G401 (cell line): ENCODE results near the gene TBL1XR1. TPM values are rescaled to one million over a fixed set of nuclear protein-coding genes. Genes with fewer than 3 reads are reported as not detected.
A peak's percentile ranks its signal among the peaks of the same experiment; 100 is the strongest.

Experiments used
- DNase-seq: peaks from one replicate; pipeline ENCODE4 v3.0.0-alpha.2; 2015; ENCODE audit warnings: low spot score
- in situ Hi-C: cut with HindIII; loops from 2 replicates; pipeline ENCODE4 v1.10.0; 2016; ENCODE audit warnings: low sequenced_read_pairs, mixed read lengths
- total RNA-seq: library from RNA; depleted of rRNA; stranded (reverse); fragments of >200 nt; shearing (Covaris generic); gene quantifications from 2 replicates; pipeline ENCODE4 v1.2.3, GENCODE V29; 2014; rRNA removed

The TBL1XR1 gene
- 49.7 and 68.1 TPM in 2 replicates for total RNA-seq

DNA sequence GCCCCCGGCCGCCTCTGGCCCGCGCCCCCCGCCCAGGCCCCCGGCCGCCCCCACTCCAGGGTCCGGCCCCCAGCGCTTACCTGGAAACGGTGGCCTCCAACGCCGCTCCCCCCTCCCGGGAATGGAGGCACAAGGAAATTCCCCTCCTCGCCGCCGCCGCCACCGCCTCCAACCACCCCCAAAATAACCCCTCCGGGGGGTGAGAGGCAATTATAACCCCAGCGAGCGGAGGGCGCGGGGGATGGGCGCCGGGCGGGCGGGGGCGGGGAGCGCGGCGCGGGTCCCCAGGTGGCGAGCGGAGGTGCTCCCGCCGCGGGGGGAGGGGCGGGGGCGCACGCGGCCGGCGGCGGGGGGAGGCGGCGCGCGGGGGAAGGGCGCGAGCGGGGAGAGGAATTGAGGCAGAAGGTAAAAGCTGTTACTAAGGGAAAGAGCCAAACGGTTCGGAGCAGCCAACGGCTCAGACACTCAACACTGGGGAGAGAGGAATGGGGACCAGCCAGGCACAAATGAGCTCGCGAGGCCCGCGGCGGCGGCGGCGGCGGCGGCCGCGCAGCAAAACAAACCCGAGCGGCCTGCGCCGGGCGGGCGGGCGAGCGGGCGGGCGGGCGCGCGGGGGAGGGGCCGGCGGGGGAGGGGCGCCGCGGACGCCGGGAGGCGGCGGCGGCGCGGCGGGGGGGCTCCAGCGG is at the start of gene TBL1XR1:
TBL1XR1 (minus strand) TSS at position 442 of the 686 bp plus-strand sequence. CDS start 132,505 bp downstream, outside the sequence.
- in situ Hi-C loops: no loop called here
- DNase-seq: peak; percentile 95

DNA sequence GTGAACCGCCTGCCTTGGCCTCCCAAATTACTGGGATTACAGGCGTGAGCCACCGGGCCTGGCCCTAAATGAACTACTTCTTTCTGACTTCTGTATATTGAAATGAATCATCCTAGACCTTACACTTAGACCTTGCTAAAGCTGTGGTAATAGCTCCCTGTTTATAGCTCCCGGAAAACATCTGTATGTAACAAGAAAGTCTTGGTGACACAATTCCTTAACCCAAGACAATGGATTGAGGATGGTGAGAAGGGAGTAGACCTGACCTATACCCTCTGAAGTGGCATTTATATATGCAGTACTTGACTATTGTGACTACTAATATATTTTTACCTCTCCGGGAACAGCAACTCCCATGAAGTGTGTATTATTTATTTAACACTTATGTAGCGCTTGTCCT is 48.0 kb upstream of the TBL1XR1 start:
- DNase-seq: no peak
- in situ Hi-C loops: no loop called here

DNA sequence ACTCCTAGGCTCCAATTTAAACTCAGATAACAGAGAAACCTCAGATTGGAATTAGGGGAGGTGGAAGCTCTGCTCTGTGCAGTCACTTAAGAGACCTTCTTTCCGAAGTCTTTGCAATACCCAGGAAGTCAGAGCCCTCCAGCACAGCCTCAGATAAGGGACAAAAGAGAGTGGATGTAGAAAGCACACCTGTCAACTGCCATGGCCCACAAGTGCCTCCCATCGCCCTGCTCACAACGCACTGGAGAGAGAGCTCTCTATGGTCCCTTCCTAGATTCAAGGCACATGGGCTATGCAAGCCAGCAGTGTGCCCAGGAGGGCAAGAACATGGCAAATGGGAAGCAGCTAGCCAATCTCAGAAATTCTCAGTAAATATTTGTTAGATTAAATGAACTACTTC is 47.3 kb upstream of the TBL1XR1 start:
- DNase-seq: no peak
- in situ Hi-C loops: no loop called here

DNA sequence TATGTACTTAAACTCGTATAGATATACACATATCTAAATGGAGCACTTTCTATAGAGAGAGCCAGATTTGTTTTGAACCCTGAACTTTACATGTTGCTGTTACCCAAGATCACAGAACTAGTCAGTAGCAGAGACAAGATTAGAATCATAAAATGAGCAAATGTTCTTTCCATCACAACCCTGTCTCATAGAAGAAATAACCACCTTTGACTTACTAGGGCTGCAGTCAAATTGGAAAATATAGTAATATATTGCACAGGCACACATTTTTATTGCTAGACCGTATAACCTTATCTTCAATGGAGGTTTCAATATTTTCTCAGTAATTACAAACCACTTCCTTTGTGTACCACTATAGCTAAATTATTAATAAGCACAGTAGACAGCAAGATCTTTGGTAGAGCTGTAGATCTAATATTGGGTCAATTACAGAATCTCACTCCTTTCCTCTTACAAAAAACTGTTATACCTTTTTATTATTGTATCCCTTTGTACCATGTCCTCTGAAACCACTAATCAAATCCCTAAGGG is 41.5 kb upstream of the TBL1XR1 start:
- DNase-seq: no peak
- in situ Hi-C loops: no loop called here

DNA sequence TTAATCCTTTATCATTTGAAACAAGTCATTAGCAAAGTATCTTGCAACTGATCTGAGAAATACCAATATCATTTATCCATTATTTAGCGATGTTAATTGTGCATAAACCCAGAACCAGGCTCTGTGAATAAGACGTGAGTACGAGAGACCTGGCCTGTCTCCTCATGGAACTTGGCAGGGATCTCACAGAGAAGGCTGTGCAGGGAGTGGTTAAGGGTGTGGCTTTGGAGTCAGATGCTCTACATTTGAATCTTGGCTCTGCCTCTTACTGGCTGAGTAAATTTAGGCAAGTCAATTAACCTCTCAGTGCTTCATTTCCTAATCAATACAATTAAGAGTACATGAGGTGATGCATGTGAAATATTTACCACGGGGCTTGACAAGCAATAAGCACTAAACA is 39.9 kb upstream of the TBL1XR1 start:
- in situ Hi-C loops: no loop called here
- DNase-seq: no peak

DNA sequence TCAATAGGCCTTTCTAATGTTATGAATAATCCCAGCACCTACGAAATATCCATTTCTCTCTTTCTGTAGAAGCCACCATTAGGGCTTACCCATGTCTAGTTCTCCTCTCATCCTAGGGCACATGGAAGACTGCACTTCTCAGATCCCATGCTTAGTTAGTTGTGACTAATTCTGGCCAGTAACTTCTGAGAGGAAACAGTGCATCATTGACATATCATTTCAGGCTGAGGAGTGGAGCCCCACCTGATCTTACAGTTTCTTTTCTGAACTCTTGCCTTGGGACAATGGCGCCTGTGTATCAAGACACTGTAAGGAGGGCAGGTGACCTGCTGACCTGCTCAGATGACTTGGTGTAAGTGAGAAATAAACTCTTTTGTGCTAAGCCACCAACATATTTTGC is 39.4 kb upstream of the TBL1XR1 start:
- DNase-seq: no peak
- in situ Hi-C loops: no loop called here

DNA sequence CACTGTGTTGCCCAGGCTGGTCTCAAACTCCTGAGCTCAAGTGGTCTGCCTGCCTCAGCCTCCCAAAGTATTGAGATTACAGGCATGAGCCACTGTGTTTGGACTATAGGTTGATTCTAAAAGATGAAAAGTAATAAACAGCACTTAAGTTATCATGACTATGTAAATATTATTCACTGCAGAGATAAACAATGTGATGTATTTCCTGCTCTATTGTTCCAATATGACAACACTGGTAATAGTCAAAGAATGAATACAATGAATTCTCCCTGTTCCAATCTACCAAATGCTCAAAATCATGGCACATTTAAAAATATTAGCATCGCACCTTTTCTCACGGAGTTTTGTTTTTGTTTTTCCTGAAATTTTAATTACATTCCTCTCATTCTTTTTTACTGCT is 36.8 kb upstream of the TBL1XR1 start:
- no peak for DNase-seq
- in situ Hi-C loops: no loop called here

DNA sequence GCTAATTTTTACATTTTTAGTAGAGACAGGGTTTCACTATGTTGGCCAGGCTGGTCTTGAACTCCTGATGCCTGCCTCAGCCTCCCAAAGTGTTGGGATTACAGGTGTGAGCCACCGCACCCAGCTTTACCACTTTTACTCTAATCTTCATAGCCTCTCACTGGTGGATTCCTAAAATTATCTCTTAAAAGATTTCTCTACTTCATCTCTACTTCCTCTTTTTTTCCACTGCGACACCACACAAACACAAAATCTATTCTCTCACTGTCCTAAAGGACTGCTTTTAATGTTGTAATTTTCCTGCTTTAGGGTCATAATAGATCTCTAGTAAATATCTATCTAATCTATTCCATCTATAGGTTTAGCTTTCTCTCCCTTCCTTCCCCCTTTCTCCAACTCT is 34.0 kb upstream of the TBL1XR1 start:
- no peak for DNase-seq
- in situ Hi-C loops: no loop called here

DNA sequence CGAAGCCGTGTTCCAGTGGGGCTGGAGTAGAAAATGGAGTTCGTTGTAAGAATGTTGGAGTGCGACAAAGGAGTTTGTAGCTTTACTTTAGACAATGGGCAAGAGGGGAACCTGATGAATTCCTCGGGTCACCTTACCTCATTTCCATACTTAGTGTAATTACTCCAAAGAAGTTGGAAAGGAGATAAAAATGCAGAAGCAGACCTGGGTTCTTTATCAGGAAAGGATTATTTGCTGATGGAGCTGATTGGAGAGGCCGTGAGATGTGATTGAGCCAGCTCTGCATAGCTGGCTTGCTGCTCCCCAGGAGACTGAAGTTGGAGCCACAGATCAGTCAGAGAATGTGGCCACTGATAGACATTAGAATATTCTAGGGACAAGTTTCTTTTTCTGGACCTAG is 33.4 kb upstream of the TBL1XR1 start:
- in situ Hi-C loops: no loop called here
- no peak for DNase-seq

DNA sequence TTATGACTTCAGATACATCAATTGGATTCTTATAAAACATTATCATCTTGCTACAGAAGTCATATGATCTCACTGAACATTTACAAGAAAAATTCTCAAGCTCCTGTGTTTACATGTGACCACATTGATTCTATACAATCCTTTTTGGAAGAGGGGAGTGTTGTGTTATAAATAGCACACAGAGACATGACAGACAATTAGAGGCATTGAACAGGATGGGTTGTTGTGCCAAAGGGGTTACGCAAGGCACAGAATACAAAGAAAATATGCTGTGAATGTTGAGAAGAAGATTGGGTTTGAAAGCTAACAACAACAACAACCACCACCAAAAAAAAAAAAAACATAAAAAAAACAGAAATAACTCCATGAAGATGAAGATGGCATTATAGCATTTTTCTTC is 32.5 kb upstream of the TBL1XR1 start:
- DNase-seq: no peak
- in situ Hi-C loops: no loop called here

DNA sequence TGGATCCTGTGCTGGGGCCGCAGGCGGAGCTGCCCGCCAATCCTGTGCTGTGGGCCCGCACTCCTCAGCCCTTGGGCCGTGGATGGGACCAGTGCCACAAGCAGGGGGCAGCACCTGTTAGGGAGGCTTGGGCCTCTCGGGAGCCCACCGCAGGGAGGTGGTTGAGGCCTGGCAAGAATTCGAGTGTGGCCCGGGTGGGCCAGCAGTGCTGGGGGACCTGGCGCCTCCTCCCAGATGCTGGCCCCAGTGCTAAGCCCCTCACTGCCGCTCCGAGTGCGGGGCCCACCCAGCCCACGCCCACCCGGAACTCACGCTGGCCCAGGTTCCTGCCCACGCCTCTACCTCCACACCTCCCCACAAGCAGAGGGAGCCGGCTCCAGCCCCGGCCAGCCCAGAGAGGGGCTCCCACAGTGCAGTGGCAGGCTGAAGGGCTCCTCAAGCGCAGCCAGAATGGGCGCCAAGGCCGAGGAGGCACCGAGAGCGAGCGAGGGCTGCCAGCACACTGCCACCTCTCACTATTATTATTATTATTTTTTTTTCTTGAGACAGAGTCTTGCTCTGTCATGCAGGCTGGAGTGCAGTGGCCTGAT is 31.4 kb upstream of the TBL1XR1 start:
- no peak for DNase-seq
- in situ Hi-C loops: no loop called here

DNA sequence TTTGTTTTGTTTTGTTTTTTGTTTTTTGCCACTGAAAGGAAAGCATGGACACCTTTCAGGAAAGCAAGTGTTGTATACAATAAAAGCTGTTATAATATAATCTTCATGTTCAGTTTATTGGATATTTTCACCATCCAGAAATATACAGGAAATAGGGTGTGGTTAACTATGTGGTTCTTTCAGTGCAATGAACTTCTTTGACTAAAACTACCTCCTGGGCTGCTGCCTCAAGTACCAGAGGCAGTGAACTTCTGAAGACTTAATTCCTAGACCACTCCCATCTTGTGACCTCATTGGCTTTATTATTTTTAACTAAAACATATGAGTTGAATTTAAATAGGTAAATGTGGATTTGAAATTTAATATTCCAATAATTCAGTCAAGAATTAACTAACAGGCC is 27.1 kb upstream of the TBL1XR1 start:
- DNase-seq: no peak
- in situ Hi-C loops: no loop called here

DNA sequence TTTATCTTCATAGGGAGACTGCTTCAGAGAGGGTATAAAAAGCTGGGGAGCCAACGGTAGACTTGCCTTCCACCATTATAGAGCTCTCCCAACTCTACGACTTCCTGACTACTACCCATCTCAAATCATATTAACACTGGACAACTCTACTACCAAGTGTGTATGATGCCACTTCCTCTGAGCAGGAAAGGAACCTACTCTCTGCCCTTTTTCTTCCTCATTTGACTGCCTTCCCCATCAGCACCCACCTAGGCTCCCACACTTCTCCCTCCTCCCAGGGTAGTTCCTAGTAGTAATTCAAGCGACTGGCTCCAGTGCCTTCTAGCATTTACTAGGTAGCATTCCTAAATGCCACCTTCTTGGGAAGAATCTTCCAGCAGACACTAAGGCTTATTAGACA is 24.5 kb upstream of the TBL1XR1 start:
- DNase-seq: no peak
- in situ Hi-C loops: no loop called here

DNA sequence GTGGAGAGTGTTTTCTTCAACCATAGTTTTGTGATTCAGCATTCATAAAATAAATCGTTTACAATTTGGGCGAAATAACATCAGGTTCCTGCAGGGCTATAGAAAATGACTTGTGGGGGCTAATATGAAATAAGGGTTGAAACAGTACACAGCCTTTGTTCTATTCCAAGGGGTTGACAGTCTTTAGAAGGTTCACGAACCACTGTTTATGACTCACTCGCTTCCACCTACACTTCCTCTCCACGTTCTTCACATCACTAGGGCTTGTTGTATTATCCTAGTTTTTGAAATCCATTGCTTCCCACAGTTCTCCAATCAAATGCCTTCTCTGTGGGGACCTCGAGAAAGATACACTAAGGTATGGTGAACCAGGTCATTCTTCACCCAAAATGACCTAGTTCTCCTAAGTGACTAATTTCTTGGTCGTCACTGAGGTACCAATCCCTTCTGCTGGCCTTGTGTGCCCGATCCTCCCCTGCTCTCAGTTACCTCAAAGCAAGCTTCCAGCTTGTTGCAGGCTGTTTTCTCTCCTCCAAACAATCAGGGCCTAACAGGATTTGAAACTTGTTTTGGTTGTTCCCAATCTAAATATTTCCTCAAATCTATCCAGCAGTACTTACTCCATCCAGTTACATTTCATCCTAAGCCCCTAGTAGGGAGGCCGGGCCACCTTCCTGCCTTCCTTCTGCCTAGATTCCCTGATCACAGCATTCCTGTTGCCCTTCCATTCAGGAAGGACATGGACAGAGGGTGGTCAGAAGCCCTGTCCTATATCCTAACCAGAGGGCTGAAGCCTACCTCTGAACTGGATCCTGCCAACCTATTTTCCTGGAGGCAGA is 23.1 kb upstream of the TBL1XR1 start:
- in situ Hi-C loops: no loop called here
- DNase-seq: no peak

DNA sequence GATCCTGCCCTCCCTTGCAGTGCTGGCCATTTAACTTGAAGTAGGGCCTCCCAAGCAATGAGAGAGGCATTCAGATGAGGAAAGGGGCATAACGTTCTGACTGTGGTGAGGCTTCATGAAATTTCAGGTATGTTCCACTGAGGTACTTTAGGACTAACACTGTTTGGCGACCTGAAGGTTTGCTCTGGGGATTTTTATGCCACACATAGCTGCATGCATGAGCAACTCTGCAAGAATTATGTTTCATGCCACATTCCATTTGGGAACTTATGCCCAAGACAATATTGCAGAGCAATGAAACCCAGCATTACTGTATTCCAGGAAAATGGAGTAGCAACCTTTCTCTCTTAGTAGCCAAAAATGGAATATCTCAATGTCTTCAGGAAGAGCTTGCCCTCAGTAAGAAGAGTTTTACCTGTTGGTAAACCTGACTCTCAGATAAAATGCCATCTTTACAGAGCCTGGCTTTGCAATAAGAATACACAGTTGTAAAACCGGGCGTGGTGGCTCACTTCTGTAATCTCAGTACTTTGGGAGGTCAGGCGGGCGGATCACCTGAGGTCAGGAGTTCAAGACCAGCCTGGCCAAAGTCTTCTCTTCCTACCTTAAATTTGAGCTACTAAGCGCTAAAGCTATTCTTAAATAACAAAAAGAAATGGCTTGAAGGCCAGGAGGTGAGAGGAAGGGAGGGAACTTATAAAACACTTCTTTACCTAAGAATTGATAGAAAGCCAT is 16.7 kb upstream of the TBL1XR1 start:
- DNase-seq: no peak
- in situ Hi-C loops: no loop called here

DNA sequence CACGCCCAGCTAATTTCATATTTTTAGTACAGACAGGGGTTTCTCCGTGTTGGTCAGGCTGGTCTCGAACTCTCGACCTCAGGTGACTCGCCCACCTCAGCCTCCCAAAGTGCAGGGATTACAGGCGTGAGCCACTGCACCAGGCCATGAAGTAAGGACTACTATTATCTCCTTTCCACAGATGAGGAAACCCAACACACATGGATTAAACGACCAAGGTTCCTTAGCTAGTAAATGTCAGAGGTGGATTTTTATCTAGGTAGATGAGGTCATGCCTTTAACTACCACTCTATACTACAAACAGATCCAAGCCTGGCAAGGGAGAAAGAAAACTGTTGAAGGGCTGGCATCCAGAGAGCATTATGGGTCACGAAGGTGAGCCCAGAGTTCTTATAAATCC is 15.5 kb upstream of the TBL1XR1 start:
- in situ Hi-C loops: no loop called here
- DNase-seq: no peak

DNA sequence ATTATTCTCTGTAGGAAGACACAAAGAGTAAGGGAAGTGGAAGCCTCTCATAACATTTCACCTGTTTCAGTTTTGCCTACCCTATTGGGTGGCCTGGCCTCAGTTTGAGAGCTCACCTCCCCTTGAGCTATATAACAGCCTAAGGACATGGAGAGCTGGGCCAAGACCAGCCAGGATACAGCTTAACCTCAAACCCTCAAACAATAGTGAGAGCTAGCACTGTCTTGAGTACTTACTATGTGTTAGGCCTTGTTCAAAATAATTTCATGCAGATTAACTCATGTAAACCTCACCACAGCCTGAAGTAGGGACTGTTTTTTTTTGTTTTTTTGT is 15.0 kb upstream of the TBL1XR1 start:
- in situ Hi-C loops: no loop called here
- DNase-seq: no peak

DNA sequence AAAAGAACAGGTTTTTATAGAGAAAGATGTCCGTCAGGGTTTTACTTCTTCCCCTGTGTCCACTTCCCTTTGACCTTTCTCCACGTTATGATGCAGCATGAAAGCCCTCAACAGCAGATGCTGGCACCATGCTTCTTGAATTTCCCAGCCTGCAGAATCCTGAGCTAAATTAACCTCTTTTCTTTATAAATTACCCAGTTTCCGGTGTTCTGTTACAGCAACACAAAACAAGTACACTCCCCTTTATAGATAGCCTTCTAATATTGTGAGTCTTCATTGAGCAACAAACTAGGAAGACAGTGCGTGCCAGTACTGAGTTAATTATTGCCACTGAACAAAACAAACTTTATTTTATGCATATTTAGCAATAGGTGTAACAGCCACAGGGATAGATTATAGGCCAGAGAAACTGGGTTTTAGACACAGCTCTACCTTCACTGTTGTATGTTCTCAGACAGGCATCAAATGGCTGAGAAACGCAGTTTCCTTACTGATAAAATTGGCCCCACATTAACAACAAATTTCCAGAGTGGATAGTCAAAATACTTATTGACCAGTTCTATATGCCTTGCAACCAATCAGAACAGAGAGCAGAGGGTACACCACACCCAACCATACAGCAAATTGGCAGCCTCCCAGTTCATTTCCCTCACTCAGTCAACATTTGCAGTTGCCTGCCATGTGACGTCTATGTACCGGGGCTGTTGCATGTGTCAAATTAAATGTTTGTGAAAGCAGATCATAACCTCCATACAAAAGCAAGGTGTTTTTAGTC is 14.4 kb upstream of the TBL1XR1 start:
- in situ Hi-C loops: no loop called here
- no peak for DNase-seq
